HepG2 (cell line): Measurements from ENCODE around the gene TRAF4. TPM values are rescaled to one million over a fixed set of nuclear protein-coding genes. Genes with fewer than 3 reads are reported as not detected.

Experiments
- FOXA1 ChIP-seq, 2 experiments: fragments of 450-650 bp in 1 of 2; sonication (generic) in 1 of 2; formaldehyde crosslinking in 1 of 2; IDR thresholded peaks; 2 replicates each; pipeline versions ENCODE4 v1.4.0 to v1.6.1; 2016 to 2020; ENCODE audit warnings: missing genetic modification reagents in 1 of 2
- FOXK2 ChIP-seq: fragments of 450-650 bp; IDR thresholded peaks from 2 replicates; pipeline ENCODE4 v1.6.1; 2016
- HNF4G ChIP-seq, 2 experiments: sonication (generic) in 1 of 2; formaldehyde crosslinking in 1 of 2; IDR thresholded peaks; 2 replicates each; pipeline versions ENCODE4 v1.4.0 to v1.6.1; 2011 to 2020; ENCODE audit warnings: borderline replicate concordance in 2 of 2, low read depth in 2 of 2, mild to moderate bottlenecking in 2 of 2, low read length in 1 of 2, missing genetic modification reagents in 1 of 2, moderate library complexity in 1 of 2
- JUN ChIP-seq: sonication (generic); formaldehyde crosslinking; IDR thresholded peaks from 2 replicates; pipeline ENCODE4 v1.4.0; 2020; ENCODE audit warnings: mild to moderate bottlenecking, missing genetic modification reagents
- KMT2B ChIP-seq: IDR thresholded peaks from 2 replicates; pipeline ENCODE4 v1.6.1; 2016; ENCODE audit warnings: missing genetic modification reagents, missing compliant biosample characterization
- NCOA5 ChIP-seq: sonication (generic); formaldehyde crosslinking; IDR thresholded peaks from 2 replicates; pipeline ENCODE4 v1.4.0; 2020; ENCODE audit warnings: missing genetic modification reagents
- NFKBIZ ChIP-seq: IDR thresholded peaks from 2 replicates; pipeline ENCODE4 v1.6.1; 2018; ENCODE audit warnings: missing genetic modification reagents, missing compliant biosample characterization
- PAX8 ChIP-seq: sonication (generic); formaldehyde crosslinking; IDR thresholded peaks from 2 replicates; pipeline ENCODE4 v1.8.0; 2022; ENCODE audit warnings: mild to moderate bottlenecking, missing genetic modification reagents, borderline replicate concordance
- POLR2AphosphoS5 ChIP-seq: IDR thresholded peaks from 2 replicates; pipeline ENCODE4 v1.6.1; 2012; ENCODE audit warnings: low read depth, low read length
- SETDB1 ChIP-seq: sonication (generic); formaldehyde crosslinking; IDR thresholded peaks from 2 replicates; pipeline ENCODE4 v1.5.1; 2020; ENCODE audit warnings: missing genetic modification reagents, mild to moderate bottlenecking, borderline replicate concordance
- TBX2 ChIP-seq: sonication (generic); formaldehyde crosslinking; IDR thresholded peaks from 2 replicates; pipeline ENCODE4 v1.5.0; 2020; ENCODE audit warnings: missing genetic modification reagents, mild to moderate bottlenecking, borderline replicate concordance
- ZFP36L2 ChIP-seq: sonication (generic); formaldehyde crosslinking; IDR thresholded peaks from 2 replicates; pipeline ENCODE4 v1.4.0; 2020; ENCODE audit warnings: missing genetic modification reagents
- ZMYM3 ChIP-seq: sonication (generic); formaldehyde crosslinking; IDR thresholded peaks from 2 replicates; pipeline ENCODE4 v1.5.1; 2020; ENCODE audit warnings: mild to moderate bottlenecking, missing genetic modification reagents
- ZNF124 ChIP-seq: sonication (generic); formaldehyde crosslinking; IDR thresholded peaks from 2 replicates; pipeline ENCODE4 v1.4.0; 2020; ENCODE audit warnings: missing genetic modification reagents
- ZNF543 ChIP-seq: sonication (generic); formaldehyde crosslinking; IDR thresholded peaks from 2 replicates; pipeline ENCODE4 v1.4.0; 2020; ENCODE audit warnings: mild to moderate bottlenecking, missing genetic modification reagents
- ZNF709 ChIP-seq: sonication (generic); formaldehyde crosslinking; IDR thresholded peaks from 2 replicates; pipeline ENCODE4 v1.5.0; 2020; ENCODE audit warnings: mild to moderate bottlenecking, missing genetic modification reagents
- polyA plus RNA-seq, 8 experiments: library from polyadenylated mRNA; depleted of rRNA in 3 of 8; stranded (reverse) in 7 of 8; unstranded in 1 of 8; fragments of >200 nt; fragmentation: Illumina TruSeq in 4 of 8; extraction: Trizol in 4 of 8; gene quantifications; 2 replicates each; pipeline versions ENCODE4 v1.2.1 to v1.2.3, GENCODE V29; 2011 to 2016; ENCODE audit warnings: low read depth in 4 of 8, missing spikeins in 1 of 8, mixed read lengths in 1 of 8; ENCODE audit not compliant: insufficient read depth in 1 of 8
- total RNA-seq, 5 experiments: library from RNA; depleted of rRNA; stranded (reverse); fragments of >200 nt; fragmentation: Illumina TruSeq; extraction: Trizol; gene quantifications; 2 replicates each; pipeline ENCODE4 v1.2.3, GENCODE V29; 2016; ENCODE audit warnings: low read depth in 1 of 5
- TF ChIP-seq, protein P1 (sequence below): sonication (generic); formaldehyde crosslinking; conservative IDR thresholded peaks from 2 replicates; pipeline ENCODE4 v1.4.0; 2020; ENCODE audit warnings: mild to moderate bottlenecking, missing genetic modification reagents, moderate library complexity
- TF ChIP-seq, protein P2 (sequence below): IDR thresholded peaks from 2 replicates; pipeline ENCODE4 v1.6.1; 2016; ENCODE audit warnings: control low read depth
- TF ChIP-seq, protein P3 (sequence below): IDR thresholded peaks from 2 replicates; pipeline ENCODE4 v1.4.0; 2020; ENCODE audit warnings: mild to moderate bottlenecking, missing genetic modification reagents

TRAF4 gene
- total and polyA plus RNA-seq, 2 of the 13 experiments (the other 11 are each of a cell fraction or from before 2014, with no cell fraction given): 86.0 to 89.9 TPM

DNA sequence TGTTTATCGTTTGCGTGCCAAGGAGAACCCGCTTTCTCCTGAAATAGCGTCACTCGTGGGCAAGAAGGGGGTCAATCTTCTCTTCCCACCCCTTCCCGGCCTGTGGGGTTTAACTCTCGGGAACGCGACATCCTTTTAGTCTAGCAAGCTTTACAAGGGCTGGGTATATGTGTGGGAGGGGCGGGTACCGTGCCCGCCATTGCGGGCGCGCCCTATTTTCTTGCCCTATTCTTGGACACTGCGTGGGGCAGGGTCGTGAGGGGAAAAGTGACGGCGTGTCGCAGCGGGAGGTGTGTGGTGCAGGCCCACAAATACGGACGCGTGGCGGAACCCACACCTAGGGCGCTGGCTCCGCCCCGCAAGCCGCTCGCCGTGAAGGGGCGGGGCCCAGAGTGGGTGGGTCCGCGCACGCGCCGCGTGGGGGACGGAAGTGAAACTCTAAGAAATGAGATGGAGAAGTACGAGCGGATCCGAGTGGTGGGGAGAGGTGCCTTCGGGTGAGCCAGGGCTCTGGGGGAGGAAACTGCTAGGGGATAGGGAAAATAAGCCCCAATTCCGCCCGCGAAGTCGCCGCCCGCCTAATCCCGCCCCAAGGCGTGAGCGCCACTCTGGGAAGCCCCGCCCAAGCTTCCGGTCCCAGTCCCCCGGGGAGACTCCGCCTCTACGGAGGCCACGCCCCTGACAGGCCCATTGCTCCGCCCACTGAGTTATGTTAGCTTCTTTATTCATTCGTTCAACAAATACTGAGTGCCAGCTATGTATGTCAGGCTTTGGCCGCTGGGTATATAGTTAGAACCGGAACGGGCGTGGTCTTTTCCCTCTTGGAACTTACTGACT, 15.2 kb upstream of the TRAF4 start, which contains the start of gene NEK8 (continued):
- TF ChIP-seq JUN (0 out of 2 replicates have a peak, but pooled peaks have one; percentile 50), ZMYM3 (no peak), TBX2 (CRISPR knock-in tag) (peak; percentile 91), ZNF709 (CRISPR knock-in tag) (peak; percentile 63; the same call in 1 of the 2 replicates), ZNF543 (no peak), ZNF124 (CRISPR knock-in tag) (no peak), NFKBIZ (CRISPR knock-in tag) (0 out of 2 replicates have a peak, but pooled peaks have one; percentile 77), KMT2B (0 out of 2 replicates have a peak, but pooled peaks have one; percentile 18), POLR2AphosphoS5 (peak; percentile 80), ZFP36L2 (CRISPR knock-in tag) (no peak), NCOA5 (CRISPR knock-in tag) (no peak), HNF4G (IDR thresholded peaks at IDR 0.05; ENCODE audit: borderline replicate concordance, low read depth, low read length) (no peak), HNF4G (CRISPR knock-in tag; IDR thresholded peaks at IDR 0.05; ENCODE audit: borderline replicate concordance, low read depth) (no peak), FOXK2 (no peak), PAX8 (CRISPR knock-in tag) (no peak), FOXA1 (IDR thresholded peaks at IDR 0.05) (no peak), FOXA1 (CRISPR knock-in tag; IDR thresholded peaks at IDR 0.05) (peak; percentile 8; the same call in 1 of the 2 replicates), SETDB1 (CRISPR knock-in tag) (no peak)
- TF ChIP-seq, protein P1, sequence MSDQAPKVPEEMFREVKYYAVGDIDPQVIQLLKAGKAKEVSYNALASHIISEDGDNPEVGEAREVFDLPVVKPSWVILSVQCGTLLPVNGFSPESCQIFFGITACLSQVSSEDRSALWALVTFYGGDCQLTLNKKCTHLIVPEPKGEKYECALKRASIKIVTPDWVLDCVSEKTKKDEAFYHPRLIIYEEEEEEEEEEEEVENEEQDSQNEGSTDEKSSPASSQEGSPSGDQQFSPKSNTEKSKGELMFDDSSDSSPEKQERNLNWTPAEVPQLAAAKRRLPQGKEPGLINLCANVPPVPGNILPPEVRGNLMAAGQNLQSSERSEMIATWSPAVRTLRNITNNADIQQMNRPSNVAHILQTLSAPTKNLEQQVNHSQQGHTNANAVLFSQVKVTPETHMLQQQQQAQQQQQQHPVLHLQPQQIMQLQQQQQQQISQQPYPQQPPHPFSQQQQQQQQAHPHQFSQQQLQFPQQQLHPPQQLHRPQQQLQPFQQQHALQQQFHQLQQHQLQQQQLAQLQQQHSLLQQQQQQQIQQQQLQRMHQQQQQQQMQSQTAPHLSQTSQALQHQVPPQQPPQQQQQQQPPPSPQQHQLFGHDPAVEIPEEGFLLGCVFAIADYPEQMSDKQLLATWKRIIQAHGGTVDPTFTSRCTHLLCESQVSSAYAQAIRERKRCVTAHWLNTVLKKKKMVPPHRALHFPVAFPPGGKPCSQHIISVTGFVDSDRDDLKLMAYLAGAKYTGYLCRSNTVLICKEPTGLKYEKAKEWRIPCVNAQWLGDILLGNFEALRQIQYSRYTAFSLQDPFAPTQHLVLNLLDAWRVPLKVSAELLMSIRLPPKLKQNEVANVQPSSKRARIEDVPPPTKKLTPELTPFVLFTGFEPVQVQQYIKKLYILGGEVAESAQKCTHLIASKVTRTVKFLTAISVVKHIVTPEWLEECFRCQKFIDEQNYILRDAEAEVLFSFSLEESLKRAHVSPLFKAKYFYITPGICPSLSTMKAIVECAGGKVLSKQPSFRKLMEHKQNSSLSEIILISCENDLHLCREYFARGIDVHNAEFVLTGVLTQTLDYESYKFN (CRISPR knock-in tag): no peak; the same call in none of the 2 replicates
- TF ChIP-seq, protein P2, sequence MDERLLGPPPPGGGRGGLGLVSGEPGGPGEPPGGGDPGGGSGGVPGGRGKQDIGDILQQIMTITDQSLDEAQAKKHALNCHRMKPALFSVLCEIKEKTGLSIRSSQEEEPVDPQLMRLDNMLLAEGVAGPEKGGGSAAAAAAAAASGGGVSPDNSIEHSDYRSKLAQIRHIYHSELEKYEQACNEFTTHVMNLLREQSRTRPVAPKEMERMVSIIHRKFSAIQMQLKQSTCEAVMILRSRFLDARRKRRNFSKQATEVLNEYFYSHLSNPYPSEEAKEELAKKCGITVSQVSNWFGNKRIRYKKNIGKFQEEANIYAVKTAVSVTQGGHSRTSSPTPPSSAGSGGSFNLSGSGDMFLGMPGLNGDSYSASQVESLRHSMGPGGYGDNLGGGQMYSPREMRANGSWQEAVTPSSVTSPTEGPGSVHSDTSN: no peak
- TF ChIP-seq, protein P3, sequence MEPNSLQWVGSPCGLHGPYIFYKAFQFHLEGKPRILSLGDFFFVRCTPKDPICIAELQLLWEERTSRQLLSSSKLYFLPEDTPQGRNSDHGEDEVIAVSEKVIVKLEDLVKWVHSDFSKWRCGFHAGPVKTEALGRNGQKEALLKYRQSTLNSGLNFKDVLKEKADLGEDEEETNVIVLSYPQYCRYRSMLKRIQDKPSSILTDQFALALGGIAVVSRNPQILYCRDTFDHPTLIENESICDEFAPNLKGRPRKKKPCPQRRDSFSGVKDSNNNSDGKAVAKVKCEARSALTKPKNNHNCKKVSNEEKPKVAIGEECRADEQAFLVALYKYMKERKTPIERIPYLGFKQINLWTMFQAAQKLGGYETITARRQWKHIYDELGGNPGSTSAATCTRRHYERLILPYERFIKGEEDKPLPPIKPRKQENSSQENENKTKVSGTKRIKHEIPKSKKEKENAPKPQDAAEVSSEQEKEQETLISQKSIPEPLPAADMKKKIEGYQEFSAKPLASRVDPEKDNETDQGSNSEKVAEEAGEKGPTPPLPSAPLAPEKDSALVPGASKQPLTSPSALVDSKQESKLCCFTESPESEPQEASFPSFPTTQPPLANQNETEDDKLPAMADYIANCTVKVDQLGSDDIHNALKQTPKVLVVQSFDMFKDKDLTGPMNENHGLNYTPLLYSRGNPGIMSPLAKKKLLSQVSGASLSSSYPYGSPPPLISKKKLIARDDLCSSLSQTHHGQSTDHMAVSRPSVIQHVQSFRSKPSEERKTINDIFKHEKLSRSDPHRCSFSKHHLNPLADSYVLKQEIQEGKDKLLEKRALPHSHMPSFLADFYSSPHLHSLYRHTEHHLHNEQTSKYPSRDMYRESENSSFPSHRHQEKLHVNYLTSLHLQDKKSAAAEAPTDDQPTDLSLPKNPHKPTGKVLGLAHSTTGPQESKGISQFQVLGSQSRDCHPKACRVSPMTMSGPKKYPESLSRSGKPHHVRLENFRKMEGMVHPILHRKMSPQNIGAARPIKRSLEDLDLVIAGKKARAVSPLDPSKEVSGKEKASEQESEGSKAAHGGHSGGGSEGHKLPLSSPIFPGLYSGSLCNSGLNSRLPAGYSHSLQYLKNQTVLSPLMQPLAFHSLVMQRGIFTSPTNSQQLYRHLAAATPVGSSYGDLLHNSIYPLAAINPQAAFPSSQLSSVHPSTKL: peak; percentile 22
